HEK293 (cell line): ENCODE measurements around the gene EHD1.

Experiments used
- CTCF ChIA-PET: fragments of 350-600 bp; formaldehyde crosslinking; extraction: SDS; loops from one replicate; lab custom pipeline; 2021; ENCODE audit warnings: antibody characterized with exemption; lab: Yijun Ruan, JAX
- POLR2A ChIA-PET: fragments of 300-600 bp; formaldehyde crosslinking; extraction: SDS; loops from one replicate; lab custom pipeline; 2020; ENCODE audit warnings: antibody characterized with exemption, inconsistent platforms; lab: Yijun Ruan, JAX
- H3K27ac ChIP-seq: fragments of 200-500 bp; sonication (Bioruptor generic); 2 replicates; pipeline ENCODE4 v1.5.1; 2014; ENCODE audit warnings: low read depth, low read length, control low read depth, inconsistent platforms; ENCODE audit errors: extremely low read depth
- H3K36me3 ChIP-seq, 2 experiments: fragments of 200-500 bp in 1 of 2; sonication (Bioruptor generic) in 1 of 2; 1 replicate in 1 of 2; 2 replicates in 1 of 2; pipeline ENCODE4 v1.5.1; 2014 to 2017; ENCODE audit warnings: inconsistent platforms in 2 of 2, low read length in 2 of 2; ENCODE audit not compliant: control insufficient read depth in 2 of 2, insufficient read depth in 1 of 2
- H3K4me1 ChIP-seq: fragments of 200-500 bp; sonication (Bioruptor generic); 2 replicates; pipeline ENCODE4 v1.5.1; 2014; ENCODE audit warnings: mild to moderate bottlenecking, low read length, inconsistent platforms; ENCODE audit not compliant: control insufficient read depth, insufficient read depth
- H3K4me3 ChIP-seq: 2 replicates; pipeline ENCODE4 v1.5.1; 2011; ENCODE audit warnings: low read depth, mild to moderate bottlenecking, control low read depth, low read length, moderate library complexity
- H3K9me3 ChIP-seq: fragments of 200-500 bp; sonication (Bioruptor generic); 2 replicates; pipeline ENCODE4 v1.5.1; 2014; ENCODE audit warnings: low read depth, low read length, inconsistent platforms; ENCODE audit not compliant: control insufficient read depth, insufficient read depth
- AEBP2 ChIP-seq: fragments of 450-650 bp; formaldehyde crosslinking; IDR thresholded peaks from 2 replicates; pipeline ENCODE4 v1.5.1; 2016; ENCODE audit warnings: missing biosample characterization, missing genetic modification characterization, borderline replicate concordance
- GLIS2 ChIP-seq: fragments of 450-650 bp; formaldehyde crosslinking; IDR thresholded peaks from 2 replicates; pipeline ENCODE4 v1.5.1; 2016; ENCODE audit warnings: missing biosample characterization, missing genetic modification characterization
- HOXA7 ChIP-seq: sonication (generic); formaldehyde crosslinking; IDR thresholded peaks from 2 replicates; pipeline ENCODE4 v1.8.1; 2022; ENCODE audit warnings: missing genetic modification reagents, borderline replicate concordance
- MZF1 ChIP-seq: fragments of 450-650 bp; formaldehyde crosslinking; IDR thresholded peaks from 2 replicates; pipeline ENCODE4 v1.5.1; 2017; ENCODE audit warnings: missing biosample characterization, missing genetic modification characterization, borderline replicate concordance
- PRDM1 ChIP-seq: fragments of 450-650 bp; formaldehyde crosslinking; IDR thresholded peaks from 2 replicates; pipeline ENCODE4; 2016; ENCODE audit warnings: missing biosample characterization, missing genetic modification characterization
- TCF7L2 ChIP-seq: IDR thresholded peaks from 2 replicates; pipeline ENCODE4 v1.6.1; 2011; ENCODE audit warnings: low read depth, mild to moderate bottlenecking, inconsistent platforms, low read length, moderate library complexity, borderline replicate concordance
- ZBTB7A ChIP-seq: fragments of 450-650 bp; formaldehyde crosslinking; IDR thresholded peaks from 2 replicates; pipeline ENCODE4 v1.5.1; 2016; ENCODE audit warnings: low read depth, missing biosample characterization, missing genetic modification characterization
- ZFHX2 ChIP-seq: fragments of 450-650 bp; formaldehyde crosslinking; conservative IDR thresholded peaks from 2 replicates; pipeline ENCODE4 v1.5.1; 2016; ENCODE audit warnings: missing biosample characterization, missing genetic modification characterization
- ZNF10 ChIP-seq: fragments of 450-650 bp; formaldehyde crosslinking; IDR thresholded peaks from 2 replicates; pipeline ENCODE4 v1.5.1; 2017; ENCODE audit warnings: missing biosample characterization, missing genetic modification characterization
- ZNF121 ChIP-seq: fragments of 450-650 bp; formaldehyde crosslinking; IDR thresholded peaks from 2 replicates; pipeline ENCODE4 v1.5.1; 2016; ENCODE audit warnings: missing biosample characterization, missing genetic modification characterization
- ZNF132 ChIP-seq: fragments of 450-650 bp; formaldehyde crosslinking; IDR thresholded peaks from 2 replicates; pipeline ENCODE4 v1.5.1; 2017; ENCODE audit warnings: missing biosample characterization, missing genetic modification characterization, borderline replicate concordance
- ZNF175 ChIP-seq: fragments of 450-650 bp; formaldehyde crosslinking; IDR thresholded peaks from 2 replicates; pipeline ENCODE4 v1.5.1; 2016; ENCODE audit warnings: missing biosample characterization, missing genetic modification characterization
- ZNF23 ChIP-seq: fragments of 450-650 bp; formaldehyde crosslinking; IDR thresholded peaks from 2 replicates; pipeline ENCODE4 v1.5.1; 2016; ENCODE audit warnings: missing biosample characterization, missing genetic modification characterization, borderline replicate concordance
- ZNF24 ChIP-seq: fragments of 450-650 bp; formaldehyde crosslinking; IDR thresholded peaks from 2 replicates; pipeline ENCODE4 v1.5.1; 2016; ENCODE audit warnings: missing biosample characterization, missing genetic modification characterization
- ZNF350 ChIP-seq: fragments of 450-650 bp; formaldehyde crosslinking; IDR thresholded peaks from 2 replicates; pipeline ENCODE4 v1.5.0; 2017; ENCODE audit warnings: missing biosample characterization, mild to moderate bottlenecking, missing genetic modification characterization
- ZNF404 ChIP-seq: fragments of 450-650 bp; formaldehyde crosslinking; IDR thresholded peaks from 2 replicates; pipeline ENCODE4 v1.5.1; 2017; ENCODE audit warnings: missing biosample characterization, missing genetic modification characterization
- ZNF473 ChIP-seq: fragments of 450-650 bp; formaldehyde crosslinking; IDR thresholded peaks from 2 replicates; pipeline ENCODE4 v1.5.1; 2017; ENCODE audit warnings: missing biosample characterization, missing genetic modification characterization
- ZNF548 ChIP-seq: fragments of 450-650 bp; formaldehyde crosslinking; IDR thresholded peaks from 2 replicates; pipeline ENCODE4 v1.5.1; 2016; ENCODE audit warnings: missing biosample characterization, missing genetic modification characterization
- ZNF585B ChIP-seq: fragments of 450-650 bp; formaldehyde crosslinking; IDR thresholded peaks from 2 replicates; pipeline ENCODE4 v1.5.1; 2016; ENCODE audit warnings: missing biosample characterization, missing genetic modification characterization
- ZNF623 ChIP-seq: fragments of 450-650 bp; formaldehyde crosslinking; IDR thresholded peaks from 2 replicates; pipeline ENCODE4 v1.5.1; 2016; ENCODE audit warnings: missing biosample characterization, missing genetic modification characterization
- ZNF626 ChIP-seq: fragments of 450-650 bp; sonication (Bioruptor Pico); formaldehyde crosslinking; IDR thresholded peaks from 2 replicates; pipeline ENCODE4 v1.5.1; 2018; ENCODE audit warnings: missing biosample characterization, missing genetic modification characterization, inconsistent platforms
- ZNF645 ChIP-seq: fragments of 450-650 bp; formaldehyde crosslinking; IDR thresholded peaks from 2 replicates; pipeline ENCODE4; 2016; ENCODE audit warnings: missing biosample characterization, missing genetic modification characterization
- ZNF837 ChIP-seq: fragments of 450-650 bp; formaldehyde crosslinking; IDR thresholded peaks from 2 replicates; pipeline ENCODE4 v1.5.1; 2016; ENCODE audit warnings: missing biosample characterization, missing genetic modification characterization
- TF ChIP-seq, protein P1 (sequence below): fragments of 450-650 bp; formaldehyde crosslinking; IDR thresholded peaks from 2 replicates; pipeline ENCODE4 v1.5.1; 2017; ENCODE audit warnings: missing biosample characterization, missing genetic modification characterization
- TF ChIP-seq, protein P2 (sequence below): fragments of 450-650 bp; IDR thresholded peaks from 2 replicates; pipeline ENCODE4 v1.5.1; 2018; ENCODE audit warnings: missing biosample characterization, mild to moderate bottlenecking, missing genetic modification characterization
- TF ChIP-seq, protein P3 (sequence below): fragments of 450-650 bp; formaldehyde crosslinking; IDR thresholded peaks from 2 replicates; pipeline ENCODE4 v1.5.1; 2017; ENCODE audit warnings: missing biosample characterization, missing genetic modification characterization
- TF ChIP-seq, protein P4 (sequence below): fragments of 450-650 bp; formaldehyde crosslinking; IDR thresholded peaks from 2 replicates; pipeline ENCODE4 v1.5.1; 2017; ENCODE audit warnings: missing biosample characterization, missing genetic modification characterization

Gene EHD1

DNA sequence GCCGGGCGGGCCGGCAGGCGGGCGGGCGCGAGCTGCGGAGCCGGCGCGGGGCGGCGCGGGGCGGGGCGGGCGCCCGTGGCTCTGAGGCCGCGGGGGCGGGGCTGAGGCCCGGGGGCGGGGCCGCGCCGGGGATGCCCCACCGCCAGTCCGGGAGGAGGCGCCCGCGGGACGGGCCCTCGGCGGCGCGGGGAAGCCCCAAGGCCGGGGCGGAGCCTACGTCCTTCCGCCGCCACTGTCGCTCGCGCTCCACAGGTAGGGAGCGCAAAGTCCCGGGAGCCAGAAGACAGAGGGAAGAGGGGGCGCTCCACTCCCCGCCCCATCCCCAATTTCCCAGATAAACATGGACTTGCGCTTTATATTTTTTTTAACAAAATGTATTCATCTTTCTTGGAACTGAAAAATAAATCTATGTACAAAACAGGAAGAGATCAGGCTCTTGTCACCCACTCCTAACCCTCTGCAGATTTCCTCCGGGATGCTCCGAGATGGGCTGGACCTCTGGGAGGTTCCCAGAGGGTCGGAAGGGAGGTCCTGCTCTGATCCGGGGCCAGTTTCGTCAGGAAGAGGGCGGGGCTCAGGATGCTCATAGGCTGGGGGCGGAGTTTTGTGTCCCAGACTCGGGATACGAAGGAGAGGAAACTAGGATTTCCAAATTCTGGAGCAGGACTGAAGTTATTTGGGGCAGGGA, 75.1 kb downstream of the EHD1 start, which contains the start of gene MAP4K2 (continued):
- TF ChIP-seq AEBP2 = no peak
- TF ChIP-seq HOXA7 (CRISPR knock-in tag) = no peak
- TF ChIP-seq ZFHX2 = no peak
- no peak for TF ChIP-seq ZNF473 (tag by site-specific recombination)
- TF ChIP-seq, protein P1, sequence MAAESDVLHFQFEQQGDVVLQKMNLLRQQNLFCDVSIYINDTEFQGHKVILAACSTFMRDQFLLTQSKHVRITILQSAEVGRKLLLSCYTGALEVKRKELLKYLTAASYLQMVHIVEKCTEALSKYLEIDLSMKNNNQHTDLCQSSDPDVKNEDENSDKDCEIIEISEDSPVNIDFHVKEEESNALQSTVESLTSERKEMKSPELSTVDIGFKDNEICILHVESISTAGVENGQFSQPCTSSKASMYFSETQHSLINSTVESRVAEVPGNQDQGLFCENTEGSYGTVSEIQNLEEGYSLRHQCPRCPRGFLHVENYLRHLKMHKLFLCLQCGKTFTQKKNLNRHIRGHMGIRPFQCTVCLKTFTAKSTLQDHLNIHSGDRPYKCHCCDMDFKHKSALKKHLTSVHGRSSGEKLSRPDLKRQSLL (tag by site-specific recombination) = no peak
- peak; percentile 49; the same call in 1 of the 2 replicates for TF ChIP-seq GLIS2
- TF ChIP-seq ZNF132 = no peak
- TF ChIP-seq TCF7L2 = no peak
- TF ChIP-seq ZNF626 = no peak
- no peak for TF ChIP-seq PRDM1 (tag by site-specific recombination)
- no peak for TF ChIP-seq ZNF837 (tag by site-specific recombination)
- no peak for TF ChIP-seq ZNF350
- no peak for TF ChIP-seq ZNF24 (tag by site-specific recombination)
- TF ChIP-seq ZNF548 (tag by site-specific recombination) = no peak
- no peak for TF ChIP-seq ZNF23 (tag by site-specific recombination)

GRCh38 chr11:64802370-64803157, 75.9 kb downstream of the EHD1 start:
- no peak overlapping the region for H3K27ac ChIP-seq
- TF ChIP-seq ZNF645 (tag by site-specific recombination) (no peak), ZNF10 (tag by site-specific recombination) (no peak), ZBTB7A (0 out of 2 replicates have a peak, but pooled peaks have one; percentile 12), ZNF175 (tag by site-specific recombination) (no peak), ZNF404 (tag by site-specific recombination) (no peak), ZNF585B (no peak), MZF1 (no peak), ZNF623 (tag by site-specific recombination) (no peak), ZNF121 (tag by site-specific recombination) (no peak)
- TF ChIP-seq, protein P2, sequence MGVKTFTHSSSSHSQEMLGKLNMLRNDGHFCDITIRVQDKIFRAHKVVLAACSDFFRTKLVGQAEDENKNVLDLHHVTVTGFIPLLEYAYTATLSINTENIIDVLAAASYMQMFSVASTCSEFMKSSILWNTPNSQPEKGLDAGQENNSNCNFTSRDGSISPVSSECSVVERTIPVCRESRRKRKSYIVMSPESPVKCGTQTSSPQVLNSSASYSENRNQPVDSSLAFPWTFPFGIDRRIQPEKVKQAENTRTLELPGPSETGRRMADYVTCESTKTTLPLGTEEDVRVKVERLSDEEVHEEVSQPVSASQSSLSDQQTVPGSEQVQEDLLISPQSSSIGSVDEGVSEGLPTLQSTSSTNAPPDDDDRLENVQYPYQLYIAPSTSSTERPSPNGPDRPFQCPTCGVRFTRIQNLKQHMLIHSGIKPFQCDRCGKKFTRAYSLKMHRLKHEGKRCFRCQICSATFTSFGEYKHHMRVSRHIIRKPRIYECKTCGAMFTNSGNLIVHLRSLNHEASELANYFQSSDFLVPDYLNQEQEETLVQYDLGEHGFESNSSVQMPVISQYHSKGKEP (tag by site-specific recombination) = no peak
- TF ChIP-seq, protein P3, sequence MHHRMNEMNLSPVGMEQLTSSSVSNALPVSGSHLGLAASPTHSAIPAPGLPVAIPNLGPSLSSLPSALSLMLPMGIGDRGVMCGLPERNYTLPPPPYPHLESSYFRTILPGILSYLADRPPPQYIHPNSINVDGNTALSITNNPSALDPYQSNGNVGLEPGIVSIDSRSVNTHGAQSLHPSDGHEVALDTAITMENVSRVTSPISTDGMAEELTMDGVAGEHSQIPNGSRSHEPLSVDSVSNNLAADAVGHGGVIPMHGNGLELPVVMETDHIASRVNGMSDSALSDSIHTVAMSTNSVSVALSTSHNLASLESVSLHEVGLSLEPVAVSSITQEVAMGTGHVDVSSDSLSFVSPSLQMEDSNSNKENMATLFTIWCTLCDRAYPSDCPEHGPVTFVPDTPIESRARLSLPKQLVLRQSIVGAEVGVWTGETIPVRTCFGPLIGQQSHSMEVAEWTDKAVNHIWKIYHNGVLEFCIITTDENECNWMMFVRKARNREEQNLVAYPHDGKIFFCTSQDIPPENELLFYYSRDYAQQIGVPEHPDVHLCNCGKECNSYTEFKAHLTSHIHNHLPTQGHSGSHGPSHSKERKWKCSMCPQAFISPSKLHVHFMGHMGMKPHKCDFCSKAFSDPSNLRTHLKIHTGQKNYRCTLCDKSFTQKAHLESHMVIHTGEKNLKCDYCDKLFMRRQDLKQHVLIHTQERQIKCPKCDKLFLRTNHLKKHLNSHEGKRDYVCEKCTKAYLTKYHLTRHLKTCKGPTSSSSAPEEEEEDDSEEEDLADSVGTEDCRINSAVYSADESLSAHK = no peak
- TF ChIP-seq, protein P4, sequence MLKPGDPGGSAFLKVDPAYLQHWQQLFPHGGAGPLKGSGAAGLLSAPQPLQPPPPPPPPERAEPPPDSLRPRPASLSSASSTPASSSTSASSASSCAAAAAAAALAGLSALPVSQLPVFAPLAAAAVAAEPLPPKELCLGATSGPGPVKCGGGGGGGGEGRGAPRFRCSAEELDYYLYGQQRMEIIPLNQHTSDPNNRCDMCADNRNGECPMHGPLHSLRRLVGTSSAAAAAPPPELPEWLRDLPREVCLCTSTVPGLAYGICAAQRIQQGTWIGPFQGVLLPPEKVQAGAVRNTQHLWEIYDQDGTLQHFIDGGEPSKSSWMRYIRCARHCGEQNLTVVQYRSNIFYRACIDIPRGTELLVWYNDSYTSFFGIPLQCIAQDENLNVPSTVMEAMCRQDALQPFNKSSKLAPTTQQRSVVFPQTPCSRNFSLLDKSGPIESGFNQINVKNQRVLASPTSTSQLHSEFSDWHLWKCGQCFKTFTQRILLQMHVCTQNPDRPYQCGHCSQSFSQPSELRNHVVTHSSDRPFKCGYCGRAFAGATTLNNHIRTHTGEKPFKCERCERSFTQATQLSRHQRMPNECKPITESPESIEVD (tag by site-specific recombination) = no peak

More at GRCh38 chr11:64802370-64803157, 75.9 kb downstream of the EHD1 start:
- peaks cover 4% of the 10 kb centered on the region for H3K4me1 ChIP-seq
- H3K9me3 ChIP-seq = no peaks in the 10 kb centered on the region
- ChIA-PET POLR2A (interaction anchor here (0.5 to 2.3 kb wide), 5 partner anchors 11 to 611 kb away, joined by 3 to 24 read pairs (median 3); partner anchors contain the start of genes SAC3D1, SF1 and TM7SF2), CTCF (interaction anchor here (1.1 to 1.3 kb wide), 3 partner anchors 9 to 194 kb away, joined by 3 to 6 read pairs (median 5); no protein-coding TSS in a partner anchor)
- H3K36me3 ChIP-seq = peaks cover 0 to 47% of the 10 kb centered on the region in 2 experiments; a peak in 1 of 3 replicates
- peak overlapping the region; percentile 35 for H3K4me3 ChIP-seq
